Jurkat, Clone E6-1 (cell line): ENCODE measurements around the gene BRINP1.
"Not testable (repeated sequence)": the region's sequence is repeated elsewhere in the genome, so short reads cannot be mapped to it uniquely, and the experiment has no call there.

Experiments
- DNase-seq: peaks from one replicate; pipeline ENCODE4 v3.0.0-alpha.2; 2011; ENCODE audit warnings: low read depth, low spot score
- H3K4me3 ChIP-seq: 2 replicates; pipeline ENCODE4 v1.5.1; 2011; ENCODE audit warnings: mild to moderate bottlenecking, low read length, control low read depth, moderate library complexity

Gene BRINP1

DNA sequence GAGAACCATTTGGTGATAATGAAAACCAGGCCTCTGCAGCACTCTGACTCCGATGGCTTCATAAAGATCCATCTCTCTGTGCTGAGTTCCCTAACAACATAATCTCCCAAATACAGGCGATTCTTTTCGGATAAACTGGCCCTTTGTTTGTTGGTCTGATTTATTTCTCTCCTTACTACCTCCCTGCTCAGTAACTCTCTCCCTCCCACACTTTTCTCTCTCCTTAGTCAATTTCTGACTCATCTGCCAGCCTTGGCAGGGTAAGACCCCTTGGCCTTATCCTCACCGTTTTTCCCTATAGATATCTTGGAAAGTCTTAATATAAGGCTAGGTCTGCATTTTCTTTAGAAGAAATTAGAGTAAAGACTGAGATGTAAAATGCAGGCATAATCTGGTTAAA is 128.7 kb downstream of the BRINP1 start:
- DNase-seq = no peak
- no peak overlapping the region for H3K4me3 ChIP-seq

DNA sequence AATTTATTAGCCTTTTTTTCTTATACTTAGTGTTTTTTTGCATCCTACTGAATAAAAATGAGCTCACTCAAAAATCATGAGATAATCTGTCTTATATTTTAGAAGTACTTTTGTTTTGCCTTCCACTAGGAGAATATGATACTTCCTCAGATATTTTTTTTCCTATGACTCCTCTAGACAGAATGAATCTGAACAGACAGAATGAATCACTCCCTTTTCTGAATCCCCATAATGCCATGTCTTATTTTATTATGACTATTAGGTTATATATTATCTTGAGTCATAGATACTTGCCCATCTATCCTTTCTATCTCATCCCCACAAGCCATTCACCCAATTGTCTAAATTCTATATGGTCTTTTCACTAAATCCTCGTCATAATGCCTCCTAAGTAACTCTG is 134.6 kb downstream of the BRINP1 start:
- no peak overlapping the region for H3K4me3 ChIP-seq
- no peak for DNase-seq

DNA sequence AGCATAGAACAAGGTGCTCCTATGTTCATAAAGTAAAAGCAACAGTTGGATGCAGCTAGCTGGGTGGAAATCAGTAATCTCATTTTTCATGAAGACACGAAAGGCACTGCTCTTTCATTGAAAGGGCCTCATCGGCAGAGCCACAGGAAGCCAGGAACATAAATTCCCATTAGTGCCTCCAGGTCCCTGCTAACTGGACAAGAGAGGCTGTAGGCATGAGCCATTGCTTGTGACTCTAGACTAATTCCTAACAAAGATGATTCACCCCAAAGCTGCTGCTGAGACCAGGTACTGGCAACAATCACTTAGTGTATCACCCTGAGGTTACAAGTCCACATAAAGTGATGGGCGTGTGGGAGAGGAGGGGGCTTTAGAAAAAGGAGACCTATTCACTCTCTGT is 141.8 kb downstream of the BRINP1 start:
- DNase-seq = no peak
- H3K4me3 ChIP-seq = no peak overlapping the region

DNA sequence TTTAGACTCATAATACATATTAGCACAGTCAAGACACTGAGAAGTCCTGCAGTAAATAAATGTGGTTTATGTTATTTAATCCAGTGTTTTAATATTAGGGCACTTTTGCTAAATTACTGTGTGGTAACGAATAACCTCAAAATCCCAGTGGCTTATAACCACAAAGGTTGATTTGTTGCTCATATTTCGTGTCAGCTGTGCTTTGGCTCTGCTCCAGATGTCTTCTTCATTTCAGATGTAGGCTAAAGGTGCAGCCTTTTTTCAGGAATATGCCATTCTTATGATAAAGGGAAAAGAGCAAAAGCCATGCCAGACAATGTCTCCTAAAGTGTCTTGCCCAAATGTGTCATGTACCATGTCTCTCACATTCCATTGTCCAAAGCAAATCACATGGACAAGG is 144.8 kb downstream of the BRINP1 start:
- DNase-seq = no peak
- H3K4me3 ChIP-seq = no peak overlapping the region

DNA sequence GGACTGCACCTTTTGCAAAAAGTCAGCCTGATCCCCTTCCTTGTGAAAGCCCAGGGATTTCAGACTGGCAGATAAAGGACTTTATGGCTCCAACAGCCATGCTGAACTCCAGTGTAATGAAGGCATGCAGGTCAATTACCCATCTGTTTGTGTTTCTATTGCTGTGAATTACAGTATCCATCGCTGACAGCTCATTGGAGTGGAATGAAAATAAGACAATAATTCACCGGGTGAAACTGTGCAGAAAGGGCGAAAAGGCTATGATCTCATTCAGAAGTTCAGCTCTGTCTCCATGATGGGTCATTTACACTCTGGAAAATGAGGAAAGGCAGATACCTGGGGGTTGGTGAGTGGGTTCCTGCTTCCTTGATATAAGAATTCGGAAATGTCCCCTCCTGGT is 148.0 kb downstream of the BRINP1 start:
- no peak for DNase-seq
- no peak overlapping the region for H3K4me3 ChIP-seq

DNA sequence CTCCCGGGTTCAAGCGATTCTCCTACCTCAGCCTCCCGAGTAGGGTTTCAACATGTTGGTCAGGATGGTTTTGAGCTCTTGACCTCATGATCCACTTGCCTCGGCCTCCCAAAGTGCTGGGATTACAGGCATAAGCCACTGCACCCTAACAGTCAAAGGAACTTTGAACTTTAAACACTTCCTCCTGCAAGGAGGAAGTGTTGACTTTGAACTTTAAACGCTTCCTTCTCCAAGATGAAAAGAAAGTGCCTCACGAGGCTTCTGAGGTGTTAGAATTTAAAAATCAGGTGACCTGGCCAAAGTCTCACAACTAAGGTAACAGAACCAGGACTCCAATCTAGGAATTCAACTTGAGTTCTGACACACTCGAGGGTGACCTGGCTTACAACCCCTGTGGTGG is 150.9 kb downstream of the BRINP1 start:
- no peak for DNase-seq
- H3K4me3 ChIP-seq = no peak overlapping the region

DNA sequence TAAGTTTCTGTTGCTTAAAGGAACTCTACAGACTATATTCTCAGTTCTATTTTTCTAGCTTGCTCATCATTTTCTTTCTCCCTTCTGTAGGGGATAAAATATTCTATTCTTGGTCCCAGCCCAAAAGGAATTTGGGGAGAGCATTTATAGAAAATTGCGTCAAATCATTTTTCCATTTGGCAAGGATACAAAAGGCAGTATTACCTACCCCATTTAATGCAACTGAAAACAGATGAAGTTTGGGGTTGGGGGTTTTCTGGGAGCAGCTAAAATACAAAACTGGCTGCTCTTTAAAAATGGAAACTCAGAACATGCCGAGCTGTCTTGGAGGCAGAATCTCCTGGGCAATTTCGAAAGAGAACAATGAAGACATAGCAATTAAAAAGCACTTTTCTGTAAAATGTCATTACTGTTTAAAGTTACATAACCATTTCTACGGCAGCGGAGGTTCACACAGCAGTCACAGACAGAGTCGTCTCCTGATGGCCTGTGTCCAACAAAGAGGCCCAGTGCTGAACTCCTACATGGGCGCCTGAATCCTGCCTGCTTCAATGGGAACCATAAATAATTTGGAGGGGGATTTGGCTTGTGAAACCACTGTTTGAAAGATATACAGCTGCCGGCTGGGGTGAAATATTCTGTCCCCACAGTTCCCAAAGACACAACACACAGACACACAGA is 152.4 kb downstream of the BRINP1 start:
- no peak overlapping the region for H3K4me3 ChIP-seq
- DNase-seq = no peak

DNA sequence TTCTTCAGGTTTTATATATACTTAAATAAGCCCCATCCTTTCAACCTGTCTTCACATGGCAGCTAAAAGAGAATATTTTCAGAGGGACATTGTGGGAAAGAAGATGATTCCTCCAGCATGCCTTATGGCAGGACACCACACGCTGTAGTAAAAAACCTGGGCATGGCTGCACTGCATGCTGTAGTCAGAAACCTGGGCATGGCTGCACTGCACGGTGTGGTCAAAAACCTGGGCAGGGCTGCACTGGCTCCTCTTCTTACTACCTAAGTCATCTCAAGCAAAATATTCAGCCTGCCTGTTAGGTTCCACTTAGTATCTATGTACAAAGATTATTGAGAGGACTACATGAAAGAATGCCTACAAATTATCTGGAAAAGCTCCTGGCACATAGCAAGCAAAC is 153.6 kb downstream of the BRINP1 start:
- no peak for DNase-seq
- H3K4me3 ChIP-seq = no peak overlapping the region

DNA sequence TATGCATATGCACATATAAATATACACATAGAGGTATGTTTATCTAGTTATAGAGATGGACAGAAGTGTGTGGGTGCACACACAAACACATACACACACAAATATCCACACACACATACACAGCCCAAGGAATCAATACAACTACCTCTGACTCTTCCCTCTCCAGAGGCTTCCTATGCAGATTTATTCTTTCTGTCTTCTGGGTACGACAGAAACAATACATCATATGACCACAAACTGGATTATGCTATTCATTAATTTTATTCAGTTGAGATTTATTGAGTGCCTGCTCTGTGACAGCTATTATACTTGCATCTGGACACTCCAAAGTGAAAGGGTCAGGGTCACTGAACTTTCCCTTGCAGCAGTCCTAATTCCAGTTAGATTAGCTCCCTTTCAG is 155.8 kb downstream of the BRINP1 start:
- H3K4me3 ChIP-seq = no peak overlapping the region
- no peak for DNase-seq

DNA sequence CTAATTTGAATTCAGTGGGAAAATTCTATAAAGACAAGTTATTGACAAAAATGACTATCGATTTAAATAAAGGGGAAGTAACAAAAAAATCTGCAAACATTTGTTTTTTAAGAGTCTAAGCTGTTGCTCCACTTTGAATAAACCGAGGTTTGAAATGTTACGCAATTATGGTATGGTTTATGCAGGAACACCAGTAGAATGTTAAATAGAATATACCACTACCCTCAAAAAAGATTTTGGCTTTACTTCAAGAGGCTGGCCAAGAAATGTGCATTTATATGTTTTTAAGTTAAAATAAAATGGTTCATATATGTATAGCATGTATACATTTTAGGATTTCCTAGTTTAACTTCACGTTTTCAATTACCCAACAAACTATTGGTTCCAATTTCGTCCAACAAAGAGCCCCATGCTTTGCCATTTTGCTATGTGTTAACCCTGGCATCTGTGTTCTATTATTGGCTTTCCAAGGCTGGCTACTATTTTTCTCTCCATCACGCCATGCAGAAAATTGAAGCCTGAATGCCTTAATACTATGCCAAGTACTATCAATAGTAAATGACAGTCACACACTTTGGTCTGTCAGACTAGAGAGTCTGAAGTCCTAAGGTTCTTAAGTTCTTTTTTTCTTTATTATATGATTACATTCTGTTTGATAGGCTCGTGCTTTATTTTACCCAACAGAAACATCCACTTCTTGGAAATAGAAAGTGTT is 171.2 kb downstream of the BRINP1 start:
- H3K4me3 ChIP-seq = no peak overlapping the region
- no peak for DNase-seq

DNA sequence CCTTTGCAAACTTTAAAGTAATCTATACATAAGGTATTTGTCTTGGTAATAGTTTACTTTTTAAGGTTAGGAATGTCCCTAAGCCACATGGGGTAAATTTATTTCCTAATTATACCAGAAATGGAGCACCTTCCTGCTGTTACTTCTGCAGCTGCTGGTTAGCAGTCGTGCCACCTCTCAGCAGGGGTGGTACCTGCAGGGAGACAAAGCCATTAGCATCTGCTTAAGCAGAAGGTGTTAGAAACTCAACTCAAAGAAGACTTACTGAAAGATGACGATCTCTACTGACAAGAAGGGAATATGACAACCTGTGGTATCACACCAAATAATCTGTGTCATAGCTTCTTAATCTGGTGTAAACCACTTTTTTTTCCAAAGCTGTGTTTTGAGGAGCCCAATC is 173.7 kb downstream of the BRINP1 start:
- no peak for DNase-seq
- no peak overlapping the region for H3K4me3 ChIP-seq

DNA sequence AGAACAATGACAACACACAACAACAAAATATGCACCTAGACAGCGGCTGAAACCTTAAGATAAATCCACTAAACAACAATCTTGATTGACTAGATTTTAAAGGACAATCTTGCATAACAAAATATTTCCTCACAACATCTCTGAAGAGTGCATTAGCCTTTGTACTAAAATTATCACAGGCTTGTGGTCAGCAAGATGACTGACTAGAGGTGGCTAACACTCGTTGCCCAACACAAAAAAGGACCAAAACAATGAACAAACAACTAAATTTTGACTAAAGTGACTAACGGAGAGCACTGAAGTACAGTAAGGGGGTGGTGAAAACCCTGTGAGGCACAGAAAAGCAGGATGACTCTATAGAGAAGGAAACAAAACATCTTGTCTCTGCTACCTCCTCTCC is 183.9 kb downstream of the BRINP1 start:
- DNase-seq = no peak
- no peak overlapping the region for H3K4me3 ChIP-seq

DNA sequence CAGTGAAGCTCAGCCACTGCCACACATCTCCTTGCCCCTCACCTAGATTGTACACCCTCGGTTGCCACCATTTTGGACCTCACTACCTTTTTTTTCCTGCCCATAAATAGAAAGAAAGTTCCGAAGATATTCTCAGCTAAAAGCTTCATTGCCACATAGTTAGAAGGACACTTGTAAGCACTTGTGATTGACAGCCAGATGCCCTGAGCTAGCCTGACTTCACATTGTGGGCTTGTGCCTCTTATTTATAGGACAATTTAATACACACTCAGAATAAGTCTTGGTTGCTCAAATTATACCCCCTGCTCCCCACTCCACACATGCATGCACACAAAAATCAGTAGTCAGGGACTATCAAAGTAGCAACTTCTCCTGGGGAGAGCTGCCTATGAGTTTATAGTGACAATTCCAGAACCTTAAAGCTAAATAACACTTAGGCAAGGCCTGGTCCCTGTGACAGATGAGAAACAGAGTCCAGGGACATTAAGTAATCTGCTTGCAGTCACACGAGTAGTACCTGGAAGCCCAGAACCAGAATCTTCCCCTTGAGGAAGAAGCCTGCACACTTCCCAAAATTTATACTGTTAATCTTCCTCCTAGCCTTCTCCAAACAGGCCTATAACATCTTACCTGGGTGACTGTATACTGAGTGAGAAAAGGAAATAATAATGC is 184.8 kb downstream of the BRINP1 start:
- DNase-seq = no peak
- no peak overlapping the region for H3K4me3 ChIP-seq

DNA sequence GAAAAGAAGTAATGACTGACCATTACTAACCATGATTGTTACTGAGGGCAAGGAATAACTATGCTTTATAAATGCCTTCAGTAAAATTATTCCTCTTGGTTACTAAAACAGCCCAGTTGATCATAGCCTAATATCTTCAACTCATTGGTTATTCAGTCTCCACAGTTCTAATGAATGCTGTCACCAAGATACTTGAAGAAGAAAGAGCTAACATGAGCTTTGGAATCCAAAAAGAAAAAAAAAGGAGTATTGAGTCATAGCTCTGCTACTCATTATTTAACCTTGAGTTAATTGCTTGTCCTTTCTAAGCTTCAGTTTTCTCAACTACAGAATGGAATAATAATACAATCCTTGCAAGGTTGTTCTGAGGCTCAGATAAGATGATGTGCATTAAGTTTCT is 187.7 kb downstream of the BRINP1 start:
- no peak overlapping the region for H3K4me3 ChIP-seq
- no peak for DNase-seq

DNA sequence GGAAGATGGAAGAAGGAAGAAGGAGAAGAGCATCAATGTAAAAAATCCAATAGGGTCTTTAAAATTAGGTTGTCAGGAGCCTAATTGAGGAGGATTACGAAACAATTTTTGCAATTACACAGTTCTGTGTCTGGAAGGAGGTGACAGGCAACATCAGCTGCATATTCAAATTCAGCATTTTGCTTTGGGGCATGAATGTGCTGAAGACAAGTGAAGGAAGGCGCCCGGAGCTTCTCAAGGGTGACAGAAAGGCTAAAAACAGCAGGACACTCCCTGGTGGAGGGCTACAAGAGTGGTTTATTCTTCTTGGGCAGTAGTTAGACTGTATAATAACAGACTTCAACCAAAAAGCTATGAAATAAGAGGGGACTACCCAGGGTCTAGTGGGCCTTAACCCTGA is 188.3 kb downstream of the BRINP1 start:
- no peak for DNase-seq

DNA sequence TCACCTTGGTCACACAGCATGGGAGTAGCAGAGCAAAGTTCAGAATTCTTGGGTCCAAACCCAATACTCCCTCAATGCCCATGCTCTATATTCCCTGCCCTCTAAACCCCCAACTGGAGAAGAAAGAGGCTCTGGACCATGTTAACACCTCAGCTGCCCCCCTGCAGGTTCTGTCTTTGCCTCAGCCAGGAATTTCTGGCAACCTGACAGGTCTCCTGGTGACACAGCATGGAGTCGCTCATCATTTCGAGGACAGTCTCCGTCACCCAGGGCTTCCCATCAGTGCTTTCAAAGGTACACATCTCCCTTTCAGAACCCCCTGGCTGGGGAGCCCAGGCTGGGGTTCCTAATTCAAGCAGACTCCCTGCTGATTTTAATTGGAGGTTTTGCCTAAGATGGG is 189.5 kb downstream of the BRINP1 start:
- H3K4me3 ChIP-seq = no peak overlapping the region
- no peak for DNase-seq

More for the DNA sequence above, 188.3 kb downstream of the BRINP1 start:
- H3K4me3 ChIP-seq = no peak overlapping the region

DNA sequence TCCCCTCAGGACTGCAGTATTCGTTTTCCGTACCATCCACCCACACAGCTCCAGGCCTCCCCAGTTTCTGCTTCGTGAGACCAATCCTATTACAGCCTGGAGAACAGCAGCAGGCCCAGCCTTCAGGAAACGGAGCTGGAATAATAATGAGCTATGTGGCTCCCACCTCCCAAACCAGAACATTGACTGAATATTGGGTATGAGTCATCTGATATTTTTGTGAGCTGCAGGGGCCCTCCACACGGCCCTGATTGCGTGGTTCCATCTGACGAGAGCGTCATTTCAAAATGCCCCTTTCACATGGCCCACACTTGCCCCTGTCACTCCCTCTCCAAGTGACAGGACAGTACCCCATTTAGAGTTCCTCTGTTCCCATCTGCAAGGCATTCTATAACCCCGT is 192.0 kb downstream of the BRINP1 start:
- H3K4me3 ChIP-seq = no peak overlapping the region
- no peak for DNase-seq

DNA sequence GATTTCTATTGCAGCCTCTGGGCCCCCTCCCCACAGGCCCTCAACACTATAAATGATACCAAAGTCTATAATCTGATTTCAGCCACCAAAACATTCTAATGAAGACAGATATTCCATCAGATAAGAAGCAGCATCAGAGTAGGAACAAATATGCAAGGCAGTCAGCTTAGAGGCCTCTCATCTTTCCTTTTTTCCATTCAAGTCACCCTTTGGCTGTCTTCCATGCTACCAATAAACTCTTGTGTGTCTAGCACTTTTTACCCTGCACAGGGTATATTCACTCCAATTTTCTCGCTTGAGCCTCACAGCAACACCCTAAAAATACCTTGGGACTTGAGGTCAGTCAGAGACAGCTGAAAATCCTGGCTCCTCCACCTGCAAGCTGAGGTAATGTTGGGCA is 193.7 kb downstream of the BRINP1 start:
- no peak overlapping the region for H3K4me3 ChIP-seq

DNA sequence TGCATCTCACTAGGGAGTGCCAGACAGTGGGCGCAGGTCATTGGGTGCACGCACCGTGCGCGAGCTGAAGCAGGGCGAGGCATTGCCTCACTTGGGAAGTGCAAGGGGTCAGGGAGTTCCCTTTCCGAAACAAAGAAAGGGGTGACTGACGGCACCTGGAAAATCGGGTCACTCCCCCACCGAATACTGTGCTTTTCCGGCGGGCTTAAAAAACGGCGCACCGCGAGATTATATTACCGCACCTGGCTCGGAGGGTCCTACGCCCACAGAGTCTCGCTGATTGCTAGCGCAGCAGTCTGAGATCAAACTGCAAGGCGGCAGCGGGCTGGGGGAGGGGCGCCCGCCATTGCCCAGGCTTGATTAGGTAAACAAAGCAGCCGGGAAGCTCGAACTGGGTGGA is 200.0 kb downstream of the BRINP1 start:
- DNase-seq, H3K4me3 ChIP-seq: not testable (repeated sequence)

More for the DNA sequence above, 193.7 kb downstream of the BRINP1 start:
- DNase-seq = no peak

DNA sequence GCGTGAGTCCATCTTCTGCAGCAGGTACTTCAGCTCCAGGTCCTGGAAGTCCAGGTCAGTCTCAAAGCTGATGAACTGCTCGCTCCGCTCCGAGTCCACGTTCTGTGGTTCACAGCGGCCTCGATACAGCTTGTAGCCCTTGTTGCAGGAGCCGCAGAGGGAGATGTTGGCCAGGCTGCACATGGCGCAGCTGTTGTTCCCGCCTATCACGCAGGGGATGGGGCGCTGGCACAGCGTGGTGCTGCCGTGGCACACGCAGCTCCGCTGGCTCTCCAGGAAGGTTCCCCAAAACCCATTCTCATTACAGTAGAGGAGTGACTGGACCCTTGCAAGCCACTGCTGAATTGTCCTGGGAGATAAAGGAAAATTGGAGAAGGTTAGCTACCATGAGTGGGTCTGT is 201.4 kb downstream of the BRINP1 start:
- no peak overlapping the region for H3K4me3 ChIP-seq
- DNase-seq = no peak

DNA sequence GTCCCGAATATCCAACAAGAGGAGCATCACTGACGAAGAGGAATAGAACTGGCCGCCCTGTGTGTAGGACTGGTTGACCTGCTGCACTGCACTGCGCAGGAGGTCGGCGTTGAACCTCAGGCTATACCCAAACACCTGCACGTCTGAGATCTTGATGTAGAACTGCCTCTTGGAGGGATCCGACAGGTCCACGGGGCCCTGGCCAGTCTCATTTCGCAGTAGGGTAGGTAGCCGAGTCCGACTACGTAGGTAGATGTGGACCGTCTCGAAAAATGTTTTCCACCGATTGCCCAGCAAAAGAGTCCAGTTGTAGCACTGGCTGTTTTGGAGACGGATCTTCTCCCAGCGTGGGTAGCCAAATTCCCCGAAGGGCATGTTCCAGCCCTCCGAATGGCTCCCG is 202.0 kb downstream of the BRINP1 start:
- H3K4me3 ChIP-seq = no peak overlapping the region
- no peak for DNase-seq
